ENCODE results near the gene CCL25.

The CCL25 gene

GRCh38 chr19:8095354-8095886 is 42.9 kb downstream of the CCL25 start (continued):
- TF ChIP-seq TRIM28 (IDR thresholded peaks at IDR 0.05; ENCODE audit: borderline replicate concordance, low read length), result peak; percentile 53; the same call in 1 of the 2 replicates
- TF ChIP-seq ZNF48 (tag by site-specific recombination; IDR thresholded peaks at IDR 0.05), result no peak
- peak; percentile 95 for TF ChIP-seq SETDB1 (IDR thresholded peaks at IDR 0.05; ENCODE audit: insufficient read length, low read length)
- no peak for TF ChIP-seq ZSCAN18 (tag by site-specific recombination; IDR thresholded peaks at IDR 0.05)
- TF ChIP-seq ZNF791 (tag by site-specific recombination; IDR thresholded peaks at IDR 0.05), result no peak
- TF ChIP-seq ZNF2 (tag by site-specific recombination; IDR thresholded peaks at IDR 0.05), result no peak
- no peak for TF ChIP-seq PRDM2 (tag by site-specific recombination; IDR thresholded peaks at IDR 0.05; ENCODE audit: borderline replicate concordance)
- TF ChIP-seq ZBTB6 (tag by site-specific recombination; IDR thresholded peaks at IDR 0.05), result no peak
- TF ChIP-seq ZNF830 (tag by site-specific recombination; IDR thresholded peaks at IDR 0.05; ENCODE audit: low read depth), result no peak

GRCh38 chr19:8096071-8096470 is 43.5 kb downstream of the CCL25 start:
- CTCF ChIA-PET, result no interaction called here
- H3K4me1 ChIP-seq (ENCODE audit: control insufficient read depth, insufficient read depth, low read length), result no peaks in the 10 kb centered on the region
- no peak overlapping the region for H3K27ac ChIP-seq (ENCODE audit: extremely low read depth, low read depth, low read length)
- H3K36me3 ChIP-seq (ENCODE audit: control insufficient read depth in 2 of 2, insufficient read depth in 1 of 2, low read length in 2 of 2), result no peaks in the 10 kb centered on the region
- no peak overlapping the region for H3K4me3 ChIP-seq (ENCODE audit: low read depth, low read length)
- POLR2A ChIA-PET, result no interaction called here
- H3K9me3 ChIP-seq (ENCODE audit: control insufficient read depth, insufficient read depth, low read depth, low read length), result no peaks in the 10 kb centered on the region
- TF ChIP-seq HOXD13 (CRISPR knock-in tag; IDR thresholded peaks at IDR 0.05; ENCODE audit: borderline replicate concordance), result no peak
- TF ChIP-seq ZNF366 (tag by site-specific recombination; conservative IDR thresholded peaks at IDR 0.05), result no peak
- TF ChIP-seq ZNF670 (tag by site-specific recombination; IDR thresholded peaks at IDR 0.05; ENCODE audit: low read depth), result no peak
- TF ChIP-seq ZNF112 (tag by site-specific recombination; IDR thresholded peaks at IDR 0.05), result no peak
- TF ChIP-seq SCRT1 (tag by site-specific recombination; IDR thresholded peaks at IDR 0.05; ENCODE audit: borderline replicate concordance), result no peak
- no peak for TF ChIP-seq ZFP69B (tag by site-specific recombination; IDR thresholded peaks at IDR 0.05)
- TF ChIP-seq ZBTB6 (tag by site-specific recombination; IDR thresholded peaks at IDR 0.05), result no peak
- TF ChIP-seq PRDM4 (tag by site-specific recombination; IDR thresholded peaks at IDR 0.05), result no peak
- no peak for TF ChIP-seq ZNF266 (tag by site-specific recombination; IDR thresholded peaks at IDR 0.05; ENCODE audit: low read depth)
- no peak for TF ChIP-seq ZSCAN30 (tag by site-specific recombination; IDR thresholded peaks at IDR 0.05)
- no peak for TF ChIP-seq ZNF776 (tag by site-specific recombination; IDR thresholded peaks at IDR 0.05; ENCODE audit: borderline replicate concordance)
- TF ChIP-seq ZNF514 (tag by site-specific recombination; IDR thresholded peaks at IDR 0.05), result no peak
- TF ChIP-seq FEZF1 (tag by site-specific recombination; IDR thresholded peaks at IDR 0.05), result no peak
- TF ChIP-seq ZNF214 (tag by site-specific recombination; IDR thresholded peaks at IDR 0.05; ENCODE audit: borderline replicate concordance), result no peak
- TF ChIP-seq ZBTB7A (tag by site-specific recombination; IDR thresholded peaks at IDR 0.05; ENCODE audit: low read depth), result no peak
- no peak for TF ChIP-seq ZNF274 (IDR thresholded peaks at IDR 0.05; ENCODE audit: low read length)
- no peak for TF ChIP-seq ZNF274 (tag by site-specific recombination; IDR thresholded peaks at IDR 0.05; ENCODE audit: borderline replicate concordance)
- TF ChIP-seq ZNF777 (tag by site-specific recombination; IDR thresholded peaks at IDR 0.05; ENCODE audit: borderline replicate concordance), result no peak

Data from HEK293 (cell line).